K562 (cell line): ENCODE data around the gene SLC30A4. TPM values are rescaled to one million over a fixed set of nuclear protein-coding genes. Genes with fewer than 3 reads are reported as not detected.

Experiments used
- ATF1 ChIP-seq, 2 experiments: fragments of 450-650 bp in 1 of 2; IDR thresholded peaks; 2 replicates each; pipeline ENCODE4 v1.6.1; 2016; ENCODE audit warnings: missing compliant biosample characterization in 1 of 2, missing genetic modification characterization in 1 of 2
- BDP1 ChIP-seq: IDR thresholded peaks from 3 replicates; pipeline ENCODE4 v1.6.1; 2011; ENCODE audit not compliant: insufficient read length, insufficient read depth
- ETV5 ChIP-seq: sonication (generic); formaldehyde crosslinking; IDR thresholded peaks from 2 replicates; pipeline ENCODE4 v1.4.0; 2020; ENCODE audit warnings: low read depth, mild to moderate bottlenecking, missing genetic modification reagents
- GABPB1 ChIP-seq: sonication (generic); formaldehyde crosslinking; IDR thresholded peaks from 2 replicates; pipeline ENCODE4 v1.8.0; 2022; ENCODE audit warnings: mild to moderate bottlenecking, missing genetic modification reagents
- IRF2 ChIP-seq: sonication (generic); formaldehyde crosslinking; IDR thresholded peaks from 2 replicates; pipeline ENCODE4 v1.8.1; 2022; ENCODE audit warnings: mild to moderate bottlenecking, missing genetic modification reagents
- KAT2B ChIP-seq: IDR thresholded peaks from one replicate; pipeline ENCODE4 v1.6.1; 2012; ENCODE audit warnings: low read depth, mild to moderate bottlenecking, control low read depth, inconsistent platforms, low read length, moderate library complexity
- POLR3A ChIP-seq: IDR thresholded peaks from 2 replicates; pipeline ENCODE4 v1.6.1; 2011; ENCODE audit warnings: borderline replicate concordance, mild to moderate bottlenecking, moderate library complexity; ENCODE audit not compliant: insufficient read length, insufficient read depth; ENCODE audit errors: extremely low read depth
- SRSF9 ChIP-seq: fragments of 200-400 bp; formaldehyde crosslinking; IDR thresholded peaks from 2 replicates; pipeline ENCODE4 v1.6.1; 2017; ENCODE audit warnings: low read depth, low read length, borderline replicate concordance
- STAT5A ChIP-seq: IDR thresholded peaks from 2 replicates; pipeline ENCODE4 v1.6.1; 2012; ENCODE audit warnings: low read length, inconsistent platforms, borderline replicate concordance
- TAF9B ChIP-seq: fragments of 450-650 bp; IDR thresholded peaks from 2 replicates; pipeline ENCODE4 v1.6.1; 2018; ENCODE audit warnings: mild to moderate bottlenecking; ENCODE audit not compliant: partially characterized antibody
- ZNF778 ChIP-seq: fragments of 450-650 bp; formaldehyde crosslinking; IDR thresholded peaks from 2 replicates; pipeline ENCODE4 v1.4.0; 2020; ENCODE audit warnings: mild to moderate bottlenecking, moderate library complexity
- polyA plus RNA-seq, 8 experiments: library from polyadenylated mRNA; depleted of rRNA in 4 of 8; stranded (reverse) in 5 of 8; unstranded in 3 of 8; fragments of >200 nt; fragmentation: Nextera tagmentation in 2 of 8; fragmentation: Illumina TruSeq in 1 of 8; extraction: Ambion mirVana in 2 of 8; extraction: Trizol in 1 of 8; gene quantifications; 2 replicates each; pipeline versions ENCODE4 v1.2.1 to v1.2.3, GENCODE V29; 2011 to 2014; ENCODE audit warnings: inconsistent platforms in 1 of 8, missing spikeins in 1 of 8
- total RNA-seq, 7 experiments: library from RNA; depleted of rRNA in 6 of 7; stranded (reverse); fragments of >200 nt in 6 of 7; fragmentation: Illumina TruSeq in 2 of 7; extraction: Trizol in 2 of 7; gene quantifications; 2 replicates each; pipeline versions ENCODE4 v1.2.1 to v1.2.3, GENCODE V29; 2011 to 2021; ENCODE audit warnings: low replicate concordance in 1 of 7
- TF ChIP-seq, protein P1 (sequence below): conservative IDR thresholded peaks from 2 replicates; pipeline ENCODE4 v1.6.1; 2011; ENCODE audit warnings: low read depth, mild to moderate bottlenecking, low read length; ENCODE audit not compliant: control insufficient read depth
- TF ChIP-seq, protein P2 (sequence below), 2 experiments: IDR thresholded peaks; 2 replicates each; pipeline ENCODE4 v1.6.1; 2011; ENCODE audit warnings: borderline replicate concordance in 1 of 2, control low read depth in 1 of 2, low read depth in 1 of 2, low read length in 1 of 2, mild to moderate bottlenecking in 1 of 2, mixed read lengths in 1 of 2, moderate library complexity in 1 of 2; ENCODE audit not compliant: insufficient read depth in 1 of 2, insufficient read length in 1 of 2, poor library complexity in 1 of 2, severe bottlenecking in 1 of 2; ENCODE audit errors: extremely low read depth in 1 of 2
- TF ChIP-seq, protein P3 (sequence below): fragments of 450-650 bp; formaldehyde crosslinking; IDR thresholded peaks from 2 replicates; pipeline ENCODE4 v1.4.0; 2020; ENCODE audit warnings: mild to moderate bottlenecking
- TF ChIP-seq, protein P4 (sequence below): sonication (generic); formaldehyde crosslinking; IDR thresholded peaks from 2 replicates; pipeline ENCODE4 v1.8.1; 2022; ENCODE audit warnings: missing genetic modification reagents
- TF ChIP-seq, protein P5 (sequence below): sonication (generic); formaldehyde crosslinking; IDR thresholded peaks from 2 replicates; pipeline ENCODE4 v1.8.1; 2023; ENCODE audit warnings: mild to moderate bottlenecking, missing genetic modification reagents

Gene SLC30A4
- total and polyA plus RNA-seq, 9 of the 15 experiments (the other 6 are each of a cell fraction or from before 2014, with no cell fraction given), result 0.21 to 0.73 (median 0.36) TPM

DNA sequence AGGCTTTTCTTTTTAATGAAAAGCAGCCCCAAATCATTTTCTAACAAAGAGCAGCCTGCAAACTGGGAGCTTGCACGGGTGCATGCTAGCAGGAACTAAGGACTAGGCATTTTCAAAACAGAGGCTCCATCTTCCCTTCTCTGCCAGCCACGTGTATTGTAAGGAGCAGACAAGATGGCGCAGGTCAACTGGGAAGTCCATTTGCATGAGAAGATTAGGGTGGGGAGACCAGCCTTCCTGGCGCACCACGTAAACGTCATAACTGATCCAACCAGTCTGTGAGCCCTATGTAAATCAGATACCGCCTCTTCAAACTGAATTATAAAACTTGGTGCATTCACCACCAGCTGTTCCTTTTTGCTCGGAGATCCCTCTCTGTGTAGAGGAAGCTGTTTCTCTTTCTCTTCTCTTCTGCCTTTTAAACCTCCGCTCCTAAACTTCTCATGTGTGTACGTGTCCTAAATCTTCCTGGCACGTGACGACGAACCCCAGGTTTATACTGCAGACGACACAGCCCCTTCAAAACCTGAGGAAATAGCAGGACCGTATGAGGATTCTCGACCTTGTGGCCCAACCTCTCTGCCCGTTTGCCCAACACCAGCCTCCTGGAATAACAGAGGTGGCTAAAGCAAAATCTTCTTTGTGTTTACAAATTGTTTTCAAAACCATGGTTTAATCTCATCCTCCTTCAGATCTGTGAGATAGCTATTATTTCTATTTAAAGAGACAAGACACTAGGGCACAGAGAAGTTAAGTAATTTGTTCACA is 26.4 kb upstream of the SLC30A4 start (continued):
- TF ChIP-seq, protein P1, sequence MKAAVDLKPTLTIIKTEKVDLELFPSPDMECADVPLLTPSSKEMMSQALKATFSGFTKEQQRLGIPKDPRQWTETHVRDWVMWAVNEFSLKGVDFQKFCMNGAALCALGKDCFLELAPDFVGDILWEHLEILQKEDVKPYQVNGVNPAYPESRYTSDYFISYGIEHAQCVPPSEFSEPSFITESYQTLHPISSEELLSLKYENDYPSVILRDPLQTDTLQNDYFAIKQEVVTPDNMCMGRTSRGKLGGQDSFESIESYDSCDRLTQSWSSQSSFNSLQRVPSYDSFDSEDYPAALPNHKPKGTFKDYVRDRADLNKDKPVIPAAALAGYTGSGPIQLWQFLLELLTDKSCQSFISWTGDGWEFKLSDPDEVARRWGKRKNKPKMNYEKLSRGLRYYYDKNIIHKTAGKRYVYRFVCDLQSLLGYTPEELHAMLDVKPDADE, result no peak
- TF ChIP-seq, protein P2, sequence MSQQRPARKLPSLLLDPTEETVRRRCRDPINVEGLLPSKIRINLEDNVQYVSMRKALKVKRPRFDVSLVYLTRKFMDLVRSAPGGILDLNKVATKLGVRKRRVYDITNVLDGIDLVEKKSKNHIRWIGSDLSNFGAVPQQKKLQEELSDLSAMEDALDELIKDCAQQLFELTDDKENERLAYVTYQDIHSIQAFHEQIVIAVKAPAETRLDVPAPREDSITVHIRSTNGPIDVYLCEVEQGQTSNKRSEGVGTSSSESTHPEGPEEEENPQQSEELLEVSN (IDR thresholded peaks at IDR 0.05; ENCODE audit: borderline replicate concordance in 1 of 2, extremely low read depth in 1 of 2, insufficient read depth in 1 of 2, insufficient read length in 1 of 2, low read depth in 1 of 2, low read length in 1 of 2, poor library complexity in 1 of 2, severe bottlenecking in 1 of 2), result peak in 1 of 2 experiments; percentile 48
- TF ChIP-seq, protein P3, sequence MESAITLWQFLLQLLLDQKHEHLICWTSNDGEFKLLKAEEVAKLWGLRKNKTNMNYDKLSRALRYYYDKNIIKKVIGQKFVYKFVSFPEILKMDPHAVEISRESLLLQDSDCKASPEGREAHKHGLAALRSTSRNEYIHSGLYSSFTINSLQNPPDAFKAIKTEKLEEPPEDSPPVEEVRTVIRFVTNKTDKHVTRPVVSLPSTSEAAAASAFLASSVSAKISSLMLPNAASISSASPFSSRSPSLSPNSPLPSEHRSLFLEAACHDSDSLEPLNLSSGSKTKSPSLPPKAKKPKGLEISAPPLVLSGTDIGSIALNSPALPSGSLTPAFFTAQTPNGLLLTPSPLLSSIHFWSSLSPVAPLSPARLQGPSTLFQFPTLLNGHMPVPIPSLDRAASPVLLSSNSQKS, result no peak
- TF ChIP-seq TAF9B (peak; percentile 20), GABPB1 (CRISPR knock-in tag) (no peak), ATF1 (CRISPR knock-in tag; IDR thresholded peaks at IDR 0.05) (0 out of 2 replicates have a peak, but pooled peaks have one; percentile 36), ATF1 (tag; IDR thresholded peaks at IDR 0.05) (peak; percentile 91), ZNF778 (CRISPR knock-in tag) (no peak), KAT2B (no peak), POLR3A (no peak), IRF2 (CRISPR knock-in tag) (no peak), SRSF9 (no peak), BDP1 (no peak), STAT5A (no peak), ETV5 (CRISPR knock-in tag) (0 out of 2 replicates have a peak, but pooled peaks have one; percentile 24)
- TF ChIP-seq, protein P4, sequence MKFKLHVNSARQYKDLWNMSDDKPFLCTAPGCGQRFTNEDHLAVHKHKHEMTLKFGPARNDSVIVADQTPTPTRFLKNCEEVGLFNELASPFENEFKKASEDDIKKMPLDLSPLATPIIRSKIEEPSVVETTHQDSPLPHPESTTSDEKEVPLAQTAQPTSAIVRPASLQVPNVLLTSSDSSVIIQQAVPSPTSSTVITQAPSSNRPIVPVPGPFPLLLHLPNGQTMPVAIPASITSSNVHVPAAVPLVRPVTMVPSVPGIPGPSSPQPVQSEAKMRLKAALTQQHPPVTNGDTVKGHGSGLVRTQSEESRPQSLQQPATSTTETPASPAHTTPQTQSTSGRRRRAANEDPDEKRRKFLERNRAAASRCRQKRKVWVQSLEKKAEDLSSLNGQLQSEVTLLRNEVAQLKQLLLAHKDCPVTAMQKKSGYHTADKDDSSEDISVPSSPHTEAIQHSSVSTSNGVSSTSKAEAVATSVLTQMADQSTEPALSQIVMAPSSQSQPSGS (CRISPR knock-in tag), result no peak
- TF ChIP-seq, protein P5, sequence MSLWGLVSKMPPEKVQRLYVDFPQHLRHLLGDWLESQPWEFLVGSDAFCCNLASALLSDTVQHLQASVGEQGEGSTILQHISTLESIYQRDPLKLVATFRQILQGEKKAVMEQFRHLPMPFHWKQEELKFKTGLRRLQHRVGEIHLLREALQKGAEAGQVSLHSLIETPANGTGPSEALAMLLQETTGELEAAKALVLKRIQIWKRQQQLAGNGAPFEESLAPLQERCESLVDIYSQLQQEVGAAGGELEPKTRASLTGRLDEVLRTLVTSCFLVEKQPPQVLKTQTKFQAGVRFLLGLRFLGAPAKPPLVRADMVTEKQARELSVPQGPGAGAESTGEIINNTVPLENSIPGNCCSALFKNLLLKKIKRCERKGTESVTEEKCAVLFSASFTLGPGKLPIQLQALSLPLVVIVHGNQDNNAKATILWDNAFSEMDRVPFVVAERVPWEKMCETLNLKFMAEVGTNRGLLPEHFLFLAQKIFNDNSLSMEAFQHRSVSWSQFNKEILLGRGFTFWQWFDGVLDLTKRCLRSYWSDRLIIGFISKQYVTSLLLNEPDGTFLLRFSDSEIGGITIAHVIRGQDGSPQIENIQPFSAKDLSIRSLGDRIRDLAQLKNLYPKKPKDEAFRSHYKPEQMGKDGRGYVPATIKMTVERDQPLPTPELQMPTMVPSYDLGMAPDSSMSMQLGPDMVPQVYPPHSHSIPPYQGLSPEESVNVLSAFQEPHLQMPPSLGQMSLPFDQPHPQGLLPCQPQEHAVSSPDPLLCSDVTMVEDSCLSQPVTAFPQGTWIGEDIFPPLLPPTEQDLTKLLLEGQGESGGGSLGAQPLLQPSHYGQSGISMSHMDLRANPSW (CRISPR knock-in tag), result no peak
